ENCODE results near the gene KCNK3. TPM values are rescaled to one million over a fixed set of nuclear protein-coding genes. Genes with fewer than 3 reads are reported as not detected.

Gene KCNK3
- total and polyA plus RNA-seq, 2 experiments from 2014 or later, result 2.9 to 3.1 TPM

DNA sequence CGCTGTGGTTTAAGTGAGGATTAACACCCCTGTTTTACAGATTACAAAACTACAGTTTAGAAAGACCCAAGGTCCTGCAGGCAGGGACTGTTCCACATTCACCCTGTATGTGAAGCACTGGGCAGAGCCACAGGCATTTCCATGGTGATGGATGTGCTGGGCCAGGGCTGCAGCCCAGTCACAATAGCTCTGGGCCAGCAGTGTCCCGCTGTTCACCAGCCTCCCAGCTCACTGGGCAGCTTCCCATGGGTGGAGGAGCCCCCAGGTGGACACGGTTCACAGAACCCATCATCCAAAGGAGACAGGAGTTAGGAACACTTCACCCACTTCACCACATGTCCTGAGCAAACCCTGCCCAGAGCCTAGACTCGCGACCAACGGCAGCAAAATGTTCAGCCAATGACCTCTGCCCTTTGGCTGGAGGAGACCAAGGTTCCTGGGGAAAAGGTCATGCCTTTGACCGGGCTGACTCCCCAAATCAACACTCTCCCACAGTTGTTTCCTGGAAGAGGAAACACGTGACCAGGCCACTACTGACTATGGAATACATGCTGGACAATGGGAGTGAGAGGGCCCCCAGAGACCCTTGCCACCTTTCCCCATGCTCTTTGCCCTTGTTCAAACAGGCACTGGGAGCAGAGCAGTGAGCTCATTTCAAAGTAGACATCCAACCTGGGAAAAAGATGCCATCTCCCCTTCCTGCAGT lies 43.5 kb downstream of the KCNK3 start:
- Histone ChIP-seq H3K4me3 (no peak overlapping the region), H3K36me3 (no peaks in the 10 kb centered on the region), H3K4me1 (ENCODE audit: low read depth) (peaks cover 11% of the 10 kb centered on the region), H3K27me3 (no peaks in the 10 kb centered on the region), H3K27ac (no peak overlapping the region), H3K9me3 (ENCODE audit: low read depth) (no peaks in the 10 kb centered on the region)
- no peak for DNase-seq (ENCODE audit: low read depth in 1 of 2, low spot score in 1 of 2)
- no peak for TF ChIP-seq CTCF (IDR thresholded peaks at IDR 0.05; ENCODE audit: low read depth, low read length)

DNA sequence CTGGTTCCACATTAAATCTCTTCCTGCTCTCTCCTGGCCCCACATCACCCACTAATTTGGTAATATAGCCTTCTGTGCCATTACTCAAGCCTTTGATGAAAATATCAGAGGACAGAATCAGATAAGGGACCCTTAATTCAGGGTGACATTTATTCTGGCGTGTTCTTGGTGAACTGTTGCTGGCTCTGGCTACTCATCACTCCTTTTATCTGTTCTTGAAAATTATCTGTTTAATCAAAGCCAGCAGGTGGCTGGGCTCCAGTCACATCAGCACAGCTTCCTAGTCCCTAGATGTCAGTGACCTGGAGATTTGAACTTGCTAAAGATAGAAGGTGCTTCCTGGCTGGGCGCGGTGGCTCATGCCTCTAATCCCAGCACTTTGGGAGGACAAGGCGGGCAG lies 44.7 kb downstream of the KCNK3 start:
- Histone ChIP-seq H3K27ac (no peak overlapping the region), H3K4me1 (ENCODE audit: low read depth) (peaks cover 10% of the 10 kb centered on the region), H3K27me3 (no peaks in the 10 kb centered on the region), H3K9me3 (ENCODE audit: low read depth) (no peaks in the 10 kb centered on the region), H3K36me3 (no peaks in the 10 kb centered on the region), H3K4me3 (no peak overlapping the region)
- no peak for DNase-seq (ENCODE audit: low read depth in 1 of 2, low spot score in 1 of 2)
- TF ChIP-seq CTCF (IDR thresholded peaks at IDR 0.05; ENCODE audit: low read depth, low read length), result no peak

- H3K9me3 ChIP-seq (ENCODE audit: low read depth), result no peaks in the 10 kb centered on the region
- no peak overlapping the region for H3K4me3 ChIP-seq
- H3K4me1 ChIP-seq (ENCODE audit: low read depth), result peaks cover 10% of the 10 kb centered on the region
- TF ChIP-seq CTCF (IDR thresholded peaks at IDR 0.05; ENCODE audit: low read depth, low read length), result no peak
- DNase-seq (ENCODE audit: low read depth in 1 of 2, low spot score in 1 of 2), result no peak
- no peak overlapping the region for H3K27ac ChIP-seq
- H3K27me3 ChIP-seq, result no peaks in the 10 kb centered on the region
- no peaks in the 10 kb centered on the region for H3K36me3 ChIP-seq
These were observed 46.0 kb downstream of the KCNK3 start for GRCh38 chr2:26738481-26738880.

- DNase-seq (ENCODE audit: low read depth in 1 of 2, low spot score in 1 of 2), result no peak
- no peaks in the 10 kb centered on the region for H3K27me3 ChIP-seq
- H3K27ac ChIP-seq, result no peak overlapping the region
- H3K4me3 ChIP-seq, result no peak overlapping the region
- TF ChIP-seq CTCF (IDR thresholded peaks at IDR 0.05; ENCODE audit: low read depth, low read length), result no peak
- peaks cover 10% of the 10 kb centered on the region for H3K4me1 ChIP-seq (ENCODE audit: low read depth)
- no peaks in the 10 kb centered on the region for H3K36me3 ChIP-seq
- no peaks in the 10 kb centered on the region for H3K9me3 ChIP-seq (ENCODE audit: low read depth)
These were observed 47.0 kb downstream of the KCNK3 start for GRCh38 chr2:26739514-26739913.

- H3K4me3 ChIP-seq, result no peak overlapping the region
- no peak for TF ChIP-seq CTCF (IDR thresholded peaks at IDR 0.05; ENCODE audit: low read depth, low read length)
- H3K27me3 ChIP-seq, result no peaks in the 10 kb centered on the region
- peaks cover 10% of the 10 kb centered on the region for H3K4me1 ChIP-seq (ENCODE audit: low read depth)
- no peaks in the 10 kb centered on the region for H3K36me3 ChIP-seq
- H3K27ac ChIP-seq, result no peak overlapping the region
- no peak for DNase-seq (ENCODE audit: low read depth in 1 of 2, low spot score in 1 of 2)
- no peaks in the 10 kb centered on the region for H3K9me3 ChIP-seq (ENCODE audit: low read depth)
These were observed 47.8 kb downstream of the KCNK3 start for GRCh38 chr2:26740346-26740745.
